Measurements from ENCODE around the gene ZNF280A.
A peak's percentile ranks its signal among the peaks of the same experiment; 100 is the strongest.
"Not testable (repeated sequence)": the region's sequence is repeated elsewhere in the genome, so short reads cannot be mapped to it uniquely, and the experiment has no call there.

Gene ZNF280A

GRCh38 chr22:22538226-22538989 is 18.3 kb upstream of the ZNF280A start:
- DNase-seq: no peak

- no peak for DNase-seq
These were observed 16.8 kb upstream of the ZNF280A start for GRCh38 chr22:22536916-22537315.

GRCh38 chr22:22536515-22536914 is 16.4 kb upstream of the ZNF280A start:
- DNase-seq: no peak

GRCh38 chr22:22535662-22536061 is 15.6 kb upstream of the ZNF280A start:
- DNase-seq: no peak

DNA sequence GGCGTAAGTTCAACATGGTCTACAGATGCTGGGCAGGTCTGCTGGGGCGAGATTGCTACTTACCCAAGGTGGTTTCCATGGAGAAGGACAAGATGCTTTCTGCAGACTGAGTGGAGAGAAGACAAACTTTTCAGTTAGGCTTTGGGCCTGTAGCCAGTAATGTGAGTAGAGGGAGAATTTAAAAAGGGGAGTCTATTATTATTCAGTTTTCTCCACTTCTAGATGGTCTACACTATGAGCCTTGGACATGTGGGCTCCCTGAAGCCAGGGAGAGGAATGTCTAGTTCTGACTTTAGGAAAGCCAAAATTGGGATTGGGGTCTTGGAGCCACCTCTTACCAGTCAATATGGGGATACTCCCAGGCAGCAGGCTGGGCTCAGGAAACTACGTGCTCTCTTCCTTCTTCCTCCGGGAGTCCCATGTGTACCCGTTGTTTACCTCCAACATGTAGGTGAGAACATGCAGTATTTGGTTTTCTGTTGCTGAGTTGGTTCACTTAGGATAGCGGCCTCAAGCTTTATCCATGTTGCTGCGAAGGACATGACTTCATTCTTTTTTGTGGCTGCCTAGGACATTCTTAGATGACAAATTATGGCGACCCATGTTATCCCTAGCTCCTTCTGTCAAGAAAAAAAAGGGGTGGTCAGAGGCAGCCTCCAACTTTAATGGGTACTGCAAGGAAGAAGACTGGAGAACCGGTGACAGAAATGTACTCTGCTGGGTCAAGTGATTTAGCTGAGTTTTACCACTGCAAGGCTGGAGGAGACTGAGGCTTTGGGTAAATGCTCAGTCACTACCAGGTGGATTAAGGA is 14.7 kb upstream of the ZNF280A start:
- no peak for DNase-seq

- no peak for DNase-seq
These were observed 13.8 kb upstream of the ZNF280A start for GRCh38 chr22:22533863-22534262.

DNA sequence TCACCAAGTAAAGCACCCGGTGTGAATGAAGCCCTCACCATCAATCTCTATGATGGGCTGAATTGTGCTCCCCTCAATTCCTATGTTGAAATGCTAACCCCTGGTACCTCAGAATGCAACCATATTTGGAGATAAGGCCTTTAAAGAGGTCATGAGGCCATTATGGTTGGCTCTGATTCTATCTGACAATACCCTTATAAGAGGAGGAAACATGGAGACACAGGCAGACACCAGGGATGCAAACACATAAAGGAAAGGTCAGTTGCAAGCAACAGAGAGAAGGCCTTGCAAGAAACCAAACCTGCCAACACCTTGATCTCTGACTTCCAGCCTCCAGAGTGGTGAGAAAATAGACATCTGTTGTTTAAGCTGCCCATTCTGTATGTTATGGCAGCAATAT is 13.3 kb upstream of the ZNF280A start:
- DNase-seq: no peak

DNA sequence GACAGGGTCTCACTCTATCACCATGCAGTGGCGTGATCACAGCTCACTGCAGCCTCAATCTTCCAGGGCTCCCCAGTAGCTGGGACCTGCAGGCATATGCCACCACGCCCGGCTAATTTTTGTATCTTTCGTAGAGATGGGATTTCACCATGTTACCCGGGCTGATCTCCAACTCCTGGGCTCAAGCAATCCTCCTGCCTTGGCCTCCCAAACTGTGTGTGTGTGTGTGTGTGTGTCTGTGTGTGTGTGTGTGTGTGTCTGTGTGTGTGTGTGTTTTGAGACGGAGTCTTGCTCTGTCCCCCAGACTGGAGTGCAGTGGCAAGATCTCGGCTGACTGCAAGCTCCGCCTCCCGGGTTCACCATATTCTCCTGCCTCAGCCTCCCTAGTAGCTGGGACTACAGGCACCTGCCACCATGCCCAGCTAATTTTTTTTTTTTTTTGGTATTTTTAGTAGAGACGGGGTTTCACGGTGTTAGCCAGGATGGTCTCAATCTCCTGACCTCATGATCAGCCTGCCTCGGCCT is 12.5 kb upstream of the ZNF280A start:
- DNase-seq: not testable (repeated sequence)

DNA sequence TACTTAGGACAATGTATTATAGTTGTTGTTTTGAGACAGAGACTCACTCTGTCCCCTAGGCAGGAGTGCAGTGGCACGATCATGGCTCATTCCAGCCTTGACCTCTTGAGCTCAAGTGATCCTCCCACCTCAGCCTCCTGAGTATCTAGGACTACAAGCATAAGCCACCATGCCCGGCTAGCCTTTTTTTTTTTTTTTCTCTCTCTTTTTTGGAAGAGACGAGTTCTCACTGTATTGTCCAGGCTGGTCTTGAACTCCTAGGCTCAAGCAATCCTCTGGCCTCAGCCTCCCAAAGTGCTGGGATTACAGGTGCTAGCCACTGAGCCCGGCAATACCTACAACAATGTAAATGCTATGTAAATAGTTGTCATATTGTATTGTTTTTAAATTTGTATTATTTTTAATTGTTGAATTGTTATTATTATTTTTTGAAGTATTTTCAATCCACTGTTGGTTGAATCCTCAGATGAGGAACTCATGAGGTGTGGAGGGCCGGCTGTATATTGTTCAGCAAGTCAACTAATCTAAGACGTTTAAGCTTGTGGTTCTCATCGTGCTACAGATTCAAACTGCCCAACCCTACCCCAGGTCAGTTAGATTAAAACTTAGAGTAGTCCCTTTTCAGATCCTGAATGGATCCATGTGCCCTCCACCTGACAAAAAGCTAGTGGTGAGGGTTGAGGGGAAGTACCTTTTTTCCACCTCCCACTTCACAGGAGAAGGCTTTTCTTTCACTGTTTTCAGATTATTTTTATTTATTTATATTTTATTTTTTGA is 11.9 kb upstream of the ZNF280A start:
- DNase-seq: no peak

- no peak for DNase-seq
These were observed 8.7 kb upstream of the ZNF280A start for GRCh38 chr22:22528780-22529179.

DNA sequence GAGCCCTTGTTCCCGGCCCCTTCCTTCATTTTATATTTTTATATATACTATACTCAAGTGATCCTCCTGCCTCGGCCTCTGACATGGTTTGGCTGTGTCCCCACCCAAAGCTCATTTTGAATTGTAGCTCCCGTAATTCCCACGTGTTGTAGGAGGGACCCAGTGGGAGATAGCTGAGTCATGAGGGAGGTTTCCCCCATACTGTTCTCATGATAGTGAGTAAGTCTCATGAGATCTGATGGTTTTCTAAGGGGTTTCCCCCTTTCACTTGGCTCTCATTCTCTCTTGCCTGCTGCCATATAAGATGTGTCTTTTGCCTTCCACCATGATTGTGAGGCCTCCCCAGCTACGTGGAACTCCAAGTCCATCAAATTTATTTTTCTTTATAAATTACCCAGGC is 7.2 kb upstream of the ZNF280A start:
- no peak for DNase-seq

GRCh38 chr22:22526125-22526912 is 6.2 kb upstream of the ZNF280A start:
- DNase-seq: no peak

- no peak for DNase-seq
These were observed 3.4 kb upstream of the ZNF280A start for GRCh38 chr22:22523494-22523893.

- DNase-seq: no peak
These were observed 1.6 kb upstream of the ZNF280A start for GRCh38 chr22:22521631-22522030.

DNA sequence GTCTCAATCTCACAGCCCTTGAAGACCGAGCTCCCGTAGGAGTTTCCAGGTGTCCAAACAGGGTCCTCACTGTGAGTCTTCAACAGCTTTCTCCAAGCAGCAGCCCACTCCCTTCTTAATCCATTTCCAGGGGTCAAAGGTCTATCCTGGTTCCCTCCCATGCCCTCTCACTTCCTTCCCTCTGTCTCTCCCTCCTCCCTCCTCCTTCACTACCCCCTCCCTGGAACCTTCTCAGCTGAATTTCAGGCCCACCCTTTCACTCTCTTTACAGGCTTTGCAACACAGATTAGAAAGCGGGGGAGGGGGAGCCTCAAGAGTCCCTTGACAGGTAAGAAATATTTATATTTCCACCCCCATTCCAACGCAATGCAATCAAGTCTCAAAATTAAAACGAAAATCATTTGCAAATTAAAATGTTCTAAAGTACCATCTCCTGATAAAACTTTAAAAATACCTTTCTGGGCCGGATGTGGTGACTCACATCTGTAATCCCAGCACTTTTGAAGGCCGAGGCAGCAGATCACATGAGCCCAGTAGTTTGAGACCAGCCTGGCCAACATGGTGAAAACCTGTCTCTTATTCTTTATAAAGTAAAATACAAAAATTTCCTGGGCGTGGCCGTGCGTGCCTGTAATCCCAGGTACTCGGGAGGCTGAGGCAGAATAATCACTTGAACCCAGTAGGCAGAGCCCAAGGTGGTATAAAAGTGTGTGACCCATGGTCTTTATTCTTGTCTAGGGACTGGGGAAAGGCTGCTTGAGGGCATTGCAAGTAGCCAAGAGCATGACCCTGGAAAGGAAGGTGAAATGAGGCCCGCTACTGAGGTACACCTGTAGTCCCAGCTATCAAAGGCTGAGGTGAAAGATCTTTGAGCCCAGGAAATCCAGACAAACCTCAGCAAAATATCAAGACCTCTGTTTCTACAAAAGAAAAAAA is 865 bp upstream of the ZNF280A start:
- DNase-seq: no peak

- DNase-seq: peak; percentile 21
These were observed 479 bp downstream of the ZNF280A start for GRCh38 chr22:22519591-22519990.

- no peak for DNase-seq
These were observed 3.1 kb downstream of the ZNF280A start for GRCh38 chr22:22516992-22517391.

DNA sequence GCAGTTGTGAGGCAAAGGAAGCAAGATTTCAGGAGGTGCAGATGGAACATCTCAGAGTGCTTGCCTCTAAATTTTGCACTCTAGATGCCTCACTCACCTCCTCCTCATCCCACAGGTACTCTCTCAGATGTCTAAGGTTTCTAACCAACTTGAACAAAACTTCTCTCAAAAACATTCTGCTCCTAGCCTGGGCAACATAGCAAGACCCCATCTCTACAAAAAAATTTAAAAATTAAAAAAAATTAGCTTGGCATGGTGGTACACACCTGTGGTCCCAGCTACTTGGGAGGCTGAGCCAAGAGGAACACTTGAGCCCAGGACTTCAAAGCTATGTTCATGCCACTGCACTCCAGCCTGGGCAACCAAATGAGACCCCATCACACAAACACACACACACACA is 4.2 kb downstream of the ZNF280A start:
- DNase-seq: no peak

DNA sequence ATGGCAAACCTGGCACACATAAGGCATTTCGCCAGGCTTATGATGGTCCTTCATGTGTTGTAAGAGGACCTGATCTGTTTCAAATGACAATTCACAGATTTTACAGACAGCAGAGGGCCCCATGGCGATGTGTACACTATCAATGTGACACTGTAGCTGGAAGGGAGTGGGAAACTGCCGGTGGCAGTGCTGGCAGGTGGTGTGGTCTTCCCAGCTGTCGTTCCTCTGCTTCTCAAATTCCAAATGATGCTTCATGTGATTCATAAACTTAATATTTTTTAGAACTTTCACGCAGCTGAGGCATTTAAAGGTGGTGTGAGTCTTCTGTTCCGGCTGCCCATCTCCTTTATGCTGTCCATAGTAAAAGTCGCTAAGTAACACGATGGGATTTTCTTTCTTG is 5.6 kb downstream of the ZNF280A start:
- DNase-seq: peak; percentile 9

DNA sequence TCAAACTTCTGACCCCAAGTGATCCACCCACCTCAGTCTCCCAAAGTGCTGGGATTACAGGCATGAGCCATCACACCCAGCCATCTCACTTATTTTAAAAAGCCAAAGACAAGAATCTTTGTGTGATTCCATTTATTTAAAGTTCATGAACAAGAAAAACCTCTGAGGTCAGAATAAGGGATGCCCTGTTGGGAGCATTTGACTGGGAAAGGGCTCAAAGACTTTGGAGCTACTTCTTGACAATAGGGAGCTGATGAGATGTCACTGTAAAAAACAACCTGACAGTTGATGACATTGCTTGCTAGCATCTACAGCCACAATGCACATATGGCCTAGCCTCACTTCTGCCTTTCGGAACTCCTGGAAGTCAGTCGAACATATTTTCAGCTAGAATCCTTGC is 6.5 kb downstream of the ZNF280A start:
- DNase-seq: no peak

DNA sequence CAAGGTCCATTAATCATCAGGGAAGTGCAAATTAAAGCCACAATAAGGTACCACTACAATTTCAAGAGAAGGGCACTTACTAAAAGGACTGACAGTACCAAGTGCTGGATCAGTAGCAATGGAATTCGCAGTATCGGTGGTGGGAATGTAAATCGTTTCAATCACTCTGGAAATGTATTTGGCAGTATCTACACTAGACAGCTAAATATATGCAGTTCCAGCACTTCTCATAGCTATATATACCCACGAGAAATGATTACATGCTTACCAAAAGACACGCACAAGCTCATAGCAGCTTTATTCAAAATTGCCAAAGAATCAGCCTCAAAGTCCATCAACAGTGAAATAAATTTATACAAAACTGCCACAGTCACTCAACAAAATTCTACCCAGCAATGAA is 7.1 kb downstream of the ZNF280A start:
- no peak for DNase-seq
